OCI-LY1 (cell line): ENCODE measurements around the gene FRS3.

Source experiments
- EZH2 ChIP-seq: fragments of 200-600 bp; sonication (generic), shearing (Covaris generic); IDR thresholded peaks from 2 replicates; pipeline ENCODE4 v1.8.0; 2017; ENCODE audit warnings: borderline replicate concordance, mixed run types, mild to moderate bottlenecking, antibody characterized with exemption, low read length, moderate library complexity, mixed read lengths
- TF ChIP-seq, protein P1 (sequence below): fragments of 200-600 bp; sonication (generic), shearing (Covaris generic); IDR thresholded peaks from 2 replicates; pipeline ENCODE4 v1.5.1; 2017; ENCODE audit warnings: mild to moderate bottlenecking, antibody characterized with exemption, low read length, moderate library complexity, mixed read lengths

DNA sequence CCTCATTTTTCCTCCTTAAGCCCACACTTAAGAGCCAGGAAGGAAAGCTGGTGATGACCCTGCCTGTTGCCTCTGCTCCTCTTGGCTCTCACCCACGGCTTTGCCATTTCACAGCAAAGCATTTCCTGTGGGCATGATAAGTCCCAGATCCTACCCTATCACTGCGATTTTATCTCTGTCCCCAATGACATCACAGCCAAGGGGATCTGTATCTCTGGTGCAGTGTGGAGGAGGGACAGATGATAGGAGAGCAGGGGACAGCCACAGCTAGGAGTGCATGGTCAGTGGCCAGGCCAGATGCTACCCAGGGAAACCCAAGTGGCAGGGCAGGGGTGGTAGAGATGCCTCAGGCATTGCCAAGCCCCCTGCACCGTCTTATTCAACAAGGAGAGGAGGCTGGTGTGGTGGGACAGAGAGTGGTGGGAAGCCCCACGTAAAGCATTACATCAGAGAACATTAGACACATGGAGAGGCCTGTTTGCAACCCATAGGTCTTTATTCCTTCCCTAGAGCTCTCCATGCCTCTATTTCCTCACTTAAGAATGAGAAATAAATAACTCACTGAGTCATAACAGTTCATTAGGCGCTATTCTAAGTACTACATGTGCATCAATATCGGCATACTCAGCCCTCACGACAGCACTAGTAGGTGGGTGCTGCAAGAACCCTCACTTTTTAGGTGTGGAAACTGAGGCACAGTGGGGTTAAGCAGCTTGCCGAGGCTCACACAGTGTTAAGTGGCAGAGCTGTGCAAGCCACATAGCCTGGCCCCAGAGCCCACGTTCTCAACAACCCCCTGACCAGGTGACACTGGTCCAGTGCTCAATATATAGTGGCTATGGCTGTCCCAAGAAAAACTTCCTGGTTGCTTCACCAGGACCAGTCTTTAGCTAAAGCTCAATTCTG lies 48.9 kb downstream of the FRS3 start:
- TF ChIP-seq EZH2: no peak
- TF ChIP-seq, protein P1, sequence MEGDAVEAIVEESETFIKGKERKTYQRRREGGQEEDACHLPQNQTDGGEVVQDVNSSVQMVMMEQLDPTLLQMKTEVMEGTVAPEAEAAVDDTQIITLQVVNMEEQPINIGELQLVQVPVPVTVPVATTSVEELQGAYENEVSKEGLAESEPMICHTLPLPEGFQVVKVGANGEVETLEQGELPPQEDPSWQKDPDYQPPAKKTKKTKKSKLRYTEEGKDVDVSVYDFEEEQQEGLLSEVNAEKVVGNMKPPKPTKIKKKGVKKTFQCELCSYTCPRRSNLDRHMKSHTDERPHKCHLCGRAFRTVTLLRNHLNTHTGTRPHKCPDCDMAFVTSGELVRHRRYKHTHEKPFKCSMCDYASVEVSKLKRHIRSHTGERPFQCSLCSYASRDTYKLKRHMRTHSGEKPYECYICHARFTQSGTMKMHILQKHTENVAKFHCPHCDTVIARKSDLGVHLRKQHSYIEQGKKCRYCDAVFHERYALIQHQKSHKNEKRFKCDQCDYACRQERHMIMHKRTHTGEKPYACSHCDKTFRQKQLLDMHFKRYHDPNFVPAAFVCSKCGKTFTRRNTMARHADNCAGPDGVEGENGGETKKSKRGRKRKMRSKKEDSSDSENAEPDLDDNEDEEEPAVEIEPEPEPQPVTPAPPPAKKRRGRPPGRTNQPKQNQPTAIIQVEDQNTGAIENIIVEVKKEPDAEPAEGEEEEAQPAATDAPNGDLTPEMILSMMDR: no peak
